Endothelial cell of umbilical vein (primary cell): Measurements from ENCODE around the gene CDH1. TPM values are rescaled to one million over a fixed set of nuclear protein-coding genes. Genes with fewer than 3 reads are reported as not detected.

Experiments used
- BruUV-seq: library from RNA; stranded (reverse); fragments of 400-500 nt; replicated peaks from 2 replicates; lab custom pipeline; 2021; lab: Mats Ljungman, UMichigan
- CTCF ChIA-PET: fragments of 300-600, 350-600 bp; sonication (Branson Sonifier 250); formaldehyde crosslinking; loops from one replicate; lab custom pipeline; 2021; ENCODE audit warnings: antibody characterized with exemption, inconsistent platforms; lab: Charles Lee
- POLR2A ChIA-PET: fragments of 300-600, 350-600 bp; sonication (Branson Sonifier 250); formaldehyde crosslinking; loops from one replicate; lab custom pipeline; 2021; ENCODE audit warnings: antibody characterized with exemption, inconsistent platforms; lab: Charles Lee
- DNase-seq: peaks from one replicate; pipeline ENCODE4 v3.0.0-alpha.2; 2011; ENCODE audit warnings: low read depth, low spot score
- FAIRE-seq: peaks from 2 replicates; lab custom pipeline; 2011; peaks lifted over from hg19 to GRCh38; lab: Jason Lieb, UNC
- H2AFZ ChIP-seq: 2 replicates; pipeline ENCODE4 v1.6.0; 2012; ENCODE audit warnings: low read depth, low read length, control low read depth, inconsistent platforms
- H3K27ac ChIP-seq: 2 replicates; pipeline ENCODE4 v1.5.1; 2011; ENCODE audit warnings: low read depth, mild to moderate bottlenecking, control low read depth, low read length, moderate library complexity; ENCODE audit not compliant: insufficient read depth
- H3K27me3 ChIP-seq, 2 experiments: 2 replicates each; pipeline versions ENCODE4 v1.6.0 to v1.6.1; 2011; ENCODE audit warnings: low read length in 2 of 2, mixed read lengths in 1 of 2; ENCODE audit not compliant: control insufficient read depth in 2 of 2, insufficient read depth in 2 of 2
- H3K36me3 ChIP-seq, 2 experiments: 2 replicates in 1 of 2; 3 replicates in 1 of 2; pipeline ENCODE4 v1.5.1; 2011; ENCODE audit warnings: low read length in 2 of 2, mild to moderate bottlenecking in 1 of 2, moderate library complexity in 1 of 2; ENCODE audit not compliant: control insufficient read depth in 2 of 2, insufficient read depth in 2 of 2; ENCODE audit errors: extremely low read depth in 1 of 2
- H3K4me1 ChIP-seq: 3 replicates; pipeline ENCODE4 v1.5.1; 2011; ENCODE audit warnings: mild to moderate bottlenecking, low read length; ENCODE audit not compliant: control insufficient read depth, insufficient read depth; ENCODE audit errors: extremely low read depth
- H3K4me2 ChIP-seq: 2 replicates; pipeline ENCODE4 v1.6.1; 2011; ENCODE audit warnings: low read length, control low read depth, mixed read lengths; ENCODE audit not compliant: insufficient read depth
- H3K4me3 ChIP-seq, 3 experiments: fragments of 200-600 bp in 1 of 3; sonication (generic), shearing (Covaris generic) in 1 of 3; replicated peaks in 1 of 3; 2 replicates each; pipeline ENCODE4 v1.5.1; 2011 to 2016; ENCODE audit warnings: control low read depth in 3 of 3, low read length in 3 of 3, mild to moderate bottlenecking in 2 of 3, inconsistent platforms in 1 of 3, low read depth in 1 of 3, moderate library complexity in 1 of 3; ENCODE audit not compliant: insufficient read depth in 1 of 3
- H3K79me2 ChIP-seq: 2 replicates; pipeline ENCODE4 v1.6.0; 2012; ENCODE audit warnings: low read length, inconsistent platforms; ENCODE audit not compliant: control insufficient read depth, insufficient read depth
- H3K9ac ChIP-seq: replicated peaks from 2 replicates; pipeline ENCODE3; 2011; ENCODE audit warnings: low read length, control low read depth; ENCODE audit not compliant: insufficient read depth; ENCODE audit errors: extremely low read depth
- H3K9me1 ChIP-seq: replicated peaks from 3 replicates; pipeline ENCODE4 v1.6.0; 2011; ENCODE audit warnings: mild to moderate bottlenecking, low read length; ENCODE audit not compliant: control insufficient read depth, insufficient read depth; ENCODE audit errors: extremely low read depth
- H3K9me3 ChIP-seq: replicated peaks from 2 replicates; pipeline ENCODE4 v1.5.1; 2012; ENCODE audit warnings: low read length, inconsistent platforms; ENCODE audit not compliant: control insufficient read depth, insufficient read depth
- H4K20me1 ChIP-seq: replicated peaks from 2 replicates; pipeline ENCODE3; 2011; ENCODE audit warnings: mild to moderate bottlenecking, low read length; ENCODE audit not compliant: control insufficient read depth, insufficient read depth; ENCODE audit errors: extremely low read depth
- EZH2 ChIP-seq: IDR thresholded peaks from 2 replicates; pipeline ENCODE4 v1.6.1; 2012; ENCODE audit warnings: borderline replicate concordance, low read depth, mild to moderate bottlenecking, moderate library complexity, low read length, inconsistent platforms; ENCODE audit not compliant: severe bottlenecking
- FOS ChIP-seq: IDR thresholded peaks from 2 replicates; pipeline ENCODE4 v1.6.1; 2011; ENCODE audit warnings: mild to moderate bottlenecking, low read length, moderate library complexity, borderline replicate concordance; ENCODE audit not compliant: insufficient read depth
- GATA2 ChIP-seq: IDR thresholded peaks from 2 replicates; pipeline ENCODE4 v1.7.0; 2011; ENCODE audit warnings: low read depth, mild to moderate bottlenecking, moderate library complexity, mixed read lengths, low read length; ENCODE audit not compliant: insufficient read length, insufficient read depth
- JUN ChIP-seq: IDR thresholded peaks from 2 replicates; pipeline ENCODE4 v1.6.1; 2011; ENCODE audit warnings: borderline replicate concordance, low read depth; ENCODE audit not compliant: insufficient read length, insufficient read depth
- MAX ChIP-seq: IDR thresholded peaks from 2 replicates; pipeline ENCODE4 v1.6.1; 2011; ENCODE audit not compliant: insufficient read depth, insufficient read length
- MYC ChIP-seq: IDR thresholded peaks from one replicate; pipeline ENCODE4 v1.6.1; 2011; ENCODE audit warnings: mild to moderate bottlenecking, low read depth, low read length
- POLR2A ChIP-seq: IDR thresholded peaks from 2 replicates; pipeline ENCODE4 v1.6.1; 2012; ENCODE audit warnings: low read depth, mild to moderate bottlenecking, control low read depth, low read length
- POLR2AphosphoS5 ChIP-seq: IDR thresholded peaks from 2 replicates; pipeline ENCODE4 v1.6.1; 2012; ENCODE audit warnings: low read depth, mild to moderate bottlenecking, control low read depth, low read length, moderate library complexity; ENCODE audit not compliant: insufficient read depth
- dilution Hi-C: fragments of 300-500 bp; cut with MboI; formaldehyde crosslinking; loops from one replicate; pipeline ENCODE4 v1.15.0; 2019; ENCODE audit warnings: low sequenced_read_pairs; ENCODE audit not compliant: extremely low pct_ligation_motif_present
- intact Hi-C: fragments of 100-400 bp; cut with micrococcal nuclease; formaldehyde crosslinking; loops from one replicate; pipeline ENCODE4 v1.10.0; 2022
- polyA plus RNA-seq, 4 experiments: library from polyadenylated mRNA; depleted of rRNA in 3 of 4; stranded (reverse) in 3 of 4; unstranded in 1 of 4; fragments of >200 nt; gene quantifications; 2 replicates each; pipeline versions ENCODE4 v1.2.1 to v1.2.3, GENCODE V29; 2011 to 2012; ENCODE audit warnings: missing spikeins in 1 of 4
- total RNA-seq: library from RNA; stranded (reverse); gene quantifications from 2 replicates; pipeline ENCODE4 v1.2.3, GENCODE V29; 2021
- TF ChIP-seq, protein P1 (sequence below), 2 donors: IDR thresholded peaks; 1 replicate in 1 of 2; 2 replicates in 1 of 2; pipeline ENCODE4 v1.5.1; 2011; ENCODE audit warnings: low read length in 2 of 2, mild to moderate bottlenecking in 2 of 2, moderate library complexity in 2 of 2, control low read depth in 1 of 2, inconsistent platforms in 1 of 2, low read depth in 1 of 2; ENCODE audit not compliant: insufficient read depth in 1 of 2; ENCODE audit errors: extremely low read depth in 1 of 2

Gene CDH1
- total and polyA plus RNA-seq, 2 donors (not counting 3 experiments of a cell fraction or from before 2014, with no cell fraction given), result 0.28 to 0.69 TPM

GRCh38 chr16:68873635-68874471 is 136.8 kb downstream of the CDH1 start:
- DNase-seq, result no peak
- Histone ChIP-seq H2AFZ (no peak overlapping the region), H3K9me3 (no peaks in the 10 kb centered on the region), H3K27ac (no peak overlapping the region), H3K36me3 (no peaks in the 10 kb centered on the region), H4K20me1 (no peaks in the 10 kb centered on the region), H3K27me3 (no peaks in the 10 kb centered on the region), H3K4me2 (no peak overlapping the region), H3K4me1 (no peaks in the 10 kb centered on the region), H3K79me2 (no peaks in the 10 kb centered on the region), H3K9me1 (no peaks in the 10 kb centered on the region), H3K9ac (no peak overlapping the region), H3K4me3 (no peak overlapping the region)
- no peak for FAIRE-seq
- ChIA-PET CTCF (interaction anchor here (1.5 kb wide), 1 partner anchor 26 kb away, joined by 6 read pairs; no protein-coding TSS in a partner anchor), POLR2A (no interaction called here)
- no TSS peak for BruUV-seq
- dilution Hi-C loops, result no loop called here
- intact Hi-C loops, result no loop called here
- TF ChIP-seq GATA2 (no peak), MYC (no peak), EZH2 (no peak), JUN (no peak), FOS (no peak), MAX (no peak), POLR2AphosphoS5 (no peak), POLR2A (no peak)
- TF ChIP-seq, protein P1, sequence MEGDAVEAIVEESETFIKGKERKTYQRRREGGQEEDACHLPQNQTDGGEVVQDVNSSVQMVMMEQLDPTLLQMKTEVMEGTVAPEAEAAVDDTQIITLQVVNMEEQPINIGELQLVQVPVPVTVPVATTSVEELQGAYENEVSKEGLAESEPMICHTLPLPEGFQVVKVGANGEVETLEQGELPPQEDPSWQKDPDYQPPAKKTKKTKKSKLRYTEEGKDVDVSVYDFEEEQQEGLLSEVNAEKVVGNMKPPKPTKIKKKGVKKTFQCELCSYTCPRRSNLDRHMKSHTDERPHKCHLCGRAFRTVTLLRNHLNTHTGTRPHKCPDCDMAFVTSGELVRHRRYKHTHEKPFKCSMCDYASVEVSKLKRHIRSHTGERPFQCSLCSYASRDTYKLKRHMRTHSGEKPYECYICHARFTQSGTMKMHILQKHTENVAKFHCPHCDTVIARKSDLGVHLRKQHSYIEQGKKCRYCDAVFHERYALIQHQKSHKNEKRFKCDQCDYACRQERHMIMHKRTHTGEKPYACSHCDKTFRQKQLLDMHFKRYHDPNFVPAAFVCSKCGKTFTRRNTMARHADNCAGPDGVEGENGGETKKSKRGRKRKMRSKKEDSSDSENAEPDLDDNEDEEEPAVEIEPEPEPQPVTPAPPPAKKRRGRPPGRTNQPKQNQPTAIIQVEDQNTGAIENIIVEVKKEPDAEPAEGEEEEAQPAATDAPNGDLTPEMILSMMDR (IDR thresholded peaks at IDR 0.05; ENCODE audit: extremely low read depth in 1 of 2, insufficient read depth in 1 of 2, low read depth in 1 of 2, low read length in 2 of 2), result no peak
